Activated CD8-positive, alpha-beta memory T cell treated with anti-CD3 and anti-CD28 coated beads, Interleukin-2, amount 50 U/mL, for 24 hours (primary cell): Measurements from ENCODE around the gene WLS.

Source experiments
- DNase-seq: peaks from one replicate; pipeline ENCODE4 v3.0.0-alpha.2; 2020; ENCODE audit errors: extremely low read depth

The WLS gene

GRCh38 chr1:68228851-68229250, 3.5 kb downstream of the WLS start:
- DNase-seq: no peak

DNA sequence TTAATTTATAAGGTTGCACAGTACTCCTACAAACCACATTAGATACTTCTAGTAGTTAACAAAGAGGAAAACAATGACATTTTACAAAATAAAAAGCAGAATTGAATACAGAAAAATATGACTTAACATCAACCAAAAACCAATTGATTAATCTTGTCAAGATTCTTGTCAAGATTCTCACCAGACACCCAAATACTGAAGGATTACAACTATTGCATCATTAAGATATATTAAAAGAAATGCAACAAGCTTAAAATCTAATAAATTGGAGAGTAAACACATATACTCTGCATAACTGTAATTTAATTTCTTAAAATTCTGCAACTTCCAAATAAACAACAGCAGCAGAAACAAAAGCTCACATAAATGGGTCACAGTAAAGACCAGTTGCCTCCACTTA, 4.7 kb downstream of the WLS start:
- DNase-seq: no peak

GRCh38 chr1:68225781-68226180, 6.5 kb downstream of the WLS start:
- DNase-seq: no peak

GRCh38 chr1:68223687-68224086, 8.6 kb downstream of the WLS start:
- DNase-seq: no peak

GRCh38 chr1:68221980-68222373, 10.3 kb downstream of the WLS start:
- DNase-seq: no peak

- no peak for DNase-seq
Observed at GRCh38 chr1:68221001-68221979, 11.0 kb downstream of the WLS start.

- no peak for DNase-seq
Observed at GRCh38 chr1:68220420-68220819, 11.9 kb downstream of the WLS start.

- no peak for DNase-seq
Observed at GRCh38 chr1:68218490-68218889, 13.8 kb downstream of the WLS start.

GRCh38 chr1:68217618-68218017, 14.7 kb downstream of the WLS start:
- DNase-seq: no peak

- no peak for DNase-seq
Observed at GRCh38 chr1:68217060-68217554, 15.2 kb downstream of the WLS start.

GRCh38 chr1:68216089-68216772, 16.1 kb downstream of the WLS start:
- DNase-seq: no peak

GRCh38 chr1:68213843-68214242, 18.5 kb downstream of the WLS start:
- no peak for DNase-seq

- no peak for DNase-seq
Observed at GRCh38 chr1:68211761-68212380, 20.5 kb downstream of the WLS start.

DNA sequence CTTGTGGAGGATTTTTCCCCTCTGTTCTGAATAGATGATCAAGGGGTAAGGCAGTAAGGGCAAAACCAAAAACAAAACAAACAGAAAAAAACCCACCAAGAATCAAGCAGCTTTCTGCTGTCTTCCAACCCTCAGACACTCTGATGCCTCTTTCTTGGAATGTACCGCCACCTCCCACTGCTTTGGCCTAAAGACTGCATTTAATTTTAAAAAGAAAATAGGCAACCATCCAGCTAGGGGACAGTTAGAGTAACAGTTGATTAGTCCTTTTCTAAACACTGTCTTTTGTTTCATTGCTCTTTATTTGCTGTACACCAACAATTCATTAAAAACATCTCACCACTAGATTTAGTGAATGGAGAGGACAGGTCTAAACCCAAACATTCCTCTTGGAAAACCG, 21.5 kb downstream of the WLS start:
- no peak for DNase-seq

GRCh38 chr1:68210027-68210426, 22.3 kb downstream of the WLS start:
- no peak for DNase-seq

DNA sequence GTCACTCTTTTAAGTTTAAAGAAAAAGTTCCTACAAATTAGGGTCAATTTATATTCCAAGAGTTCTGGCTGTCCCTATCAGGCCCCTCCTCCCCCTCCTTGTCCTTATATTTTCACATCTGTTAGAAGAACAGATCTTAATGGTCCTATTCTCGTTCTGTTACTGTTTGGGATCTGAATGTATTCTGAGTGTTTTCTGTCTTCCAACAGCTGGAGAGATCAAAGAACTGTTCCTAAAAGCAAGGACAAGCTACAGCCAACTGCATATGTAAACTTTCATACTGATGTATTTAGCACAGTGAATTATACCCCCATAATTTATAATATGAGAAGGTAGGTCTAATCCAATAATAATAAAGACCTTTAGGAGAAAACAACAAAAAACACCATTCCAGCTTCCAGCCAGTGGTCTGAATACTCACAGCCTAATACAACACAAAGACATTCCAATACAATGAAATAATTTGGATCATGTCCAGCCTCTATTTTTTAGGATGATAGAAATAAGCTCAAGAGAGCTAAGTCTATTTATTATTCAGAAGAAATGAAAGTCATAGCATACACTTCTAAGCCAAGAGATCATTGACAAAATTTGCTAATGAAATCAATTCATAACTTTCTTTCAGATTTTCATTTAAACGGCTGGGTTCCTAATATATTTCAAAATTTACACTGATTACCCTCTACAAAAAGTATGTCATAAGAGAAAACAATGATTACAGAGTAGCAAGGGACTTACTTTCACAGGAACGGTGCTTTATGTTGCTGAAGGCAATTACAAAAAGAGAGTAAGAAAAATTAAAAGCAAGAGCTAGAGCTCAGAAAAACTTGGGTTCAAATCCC, 25.3 kb downstream of the WLS start:
- no peak for DNase-seq

DNA sequence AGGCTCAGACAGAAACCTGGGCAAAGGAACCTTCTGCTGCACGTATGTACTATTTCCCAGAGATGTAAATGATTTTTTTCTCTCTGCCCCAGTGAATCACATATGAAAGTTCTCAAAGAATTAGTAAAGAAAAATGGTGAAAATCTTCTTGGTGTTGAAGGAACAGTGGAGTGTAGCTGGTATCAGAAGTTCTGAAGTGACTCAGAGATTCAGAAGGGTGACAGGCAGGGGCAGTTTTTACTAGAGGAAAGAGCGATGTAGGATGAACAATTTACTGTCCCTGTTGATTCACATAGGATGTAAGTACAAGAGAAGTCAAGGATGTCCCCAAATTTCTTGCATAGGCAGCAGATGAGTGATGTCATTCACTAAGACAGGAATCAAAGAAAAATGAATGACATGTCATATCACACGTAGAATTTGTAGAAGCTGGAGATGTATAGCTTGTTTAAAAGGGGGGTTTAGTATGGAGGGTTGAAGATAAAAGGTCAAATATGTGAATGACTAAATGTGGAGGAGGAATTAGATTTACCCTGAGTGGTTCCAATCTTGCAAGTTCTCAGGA, 26.4 kb downstream of the WLS start:
- no peak for DNase-seq

- DNase-seq: no peak
Observed at GRCh38 chr1:68204977-68205630, 27.2 kb downstream of the WLS start.

DNA sequence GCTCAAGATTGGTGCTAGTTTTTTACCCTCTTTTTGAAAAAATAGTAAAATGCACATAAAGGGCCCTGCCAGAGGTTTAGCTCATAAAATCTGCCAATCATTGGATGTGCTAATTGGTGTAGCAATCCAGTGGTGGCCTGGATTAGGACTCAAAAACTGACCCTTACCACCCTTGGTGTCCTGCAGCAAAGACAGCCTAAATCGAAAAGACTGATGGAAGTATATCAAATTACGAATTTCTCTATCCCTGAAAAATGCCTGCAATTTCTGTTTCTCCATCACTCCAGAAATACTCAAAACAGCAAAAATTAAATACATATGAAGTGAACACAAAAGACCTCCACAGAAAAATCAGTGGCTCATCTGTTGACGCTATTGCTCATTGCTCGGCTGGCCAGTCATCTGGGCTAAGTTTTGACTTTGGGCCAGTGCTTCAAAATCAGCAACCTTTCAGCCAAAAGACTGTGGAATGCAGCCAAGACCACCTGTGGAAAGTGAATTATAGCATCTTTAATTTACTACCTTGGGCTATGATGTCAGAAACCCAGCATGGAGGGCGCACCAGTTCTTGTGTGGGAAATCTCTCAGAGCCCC, 30.0 kb downstream of the WLS start:
- DNase-seq: no peak

DNA sequence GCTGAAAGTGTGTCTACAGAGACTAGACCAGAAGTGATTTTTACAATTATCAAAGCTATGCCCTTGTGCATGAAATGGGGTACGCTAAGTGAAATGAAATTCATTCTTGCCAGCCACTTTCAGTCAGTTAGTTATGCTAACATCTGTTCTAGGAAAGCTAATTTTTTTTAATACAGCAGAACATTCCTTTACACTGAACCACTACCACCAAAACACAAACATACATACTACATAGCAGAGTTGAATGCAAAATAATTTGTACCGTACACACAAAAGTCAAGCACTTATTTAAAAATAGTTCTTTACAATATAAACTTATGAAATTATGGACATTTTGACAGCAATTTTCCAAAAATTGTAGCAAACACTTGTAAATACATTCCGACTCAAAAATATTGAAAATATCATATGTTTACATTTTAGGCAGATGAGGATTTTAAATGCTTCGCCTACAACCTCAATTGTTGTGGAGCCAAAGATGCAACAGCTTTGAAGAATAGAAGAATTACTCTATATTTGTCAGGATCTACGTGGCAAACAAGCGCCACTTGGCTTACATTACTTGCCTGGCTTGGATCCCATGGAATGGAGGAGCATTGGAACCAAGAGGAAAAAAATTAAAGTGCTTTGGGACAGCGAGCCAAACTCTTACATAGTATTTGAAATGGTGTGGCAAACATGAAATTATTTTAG, 30.6 kb downstream of the WLS start:
- no peak for DNase-seq
